ENCODE measurements around the gene ACAD10.

ACAD10 gene

GRCh38 chr12:111685322-111685810 is 487 bp upstream of the ACAD10 start:
- no peak for TF ChIP-seq Cebpa-rat (IDR thresholded peaks at IDR 0.05)
- peaks cover 30 to 37% (median 33%) of the 10 kb centered on the region in 11 experiments for H3K36me3 ChIP-seq
- H3K4me1 ChIP-seq, result peaks cover 22 to 27% (median 25%) of the 10 kb centered on the region in 10 experiments
- H3K9me3 ChIP-seq (replicated peaks in 1 of 11), result no peaks in the 10 kb centered on the region
- peak overlapping the region; percentile 84 to 98 (median 90) for H3K4me3 ChIP-seq
- H3K4me2 ChIP-seq, result peak overlapping the region; percentile 78 to 97 (median 93)
- no peaks in the 10 kb centered on the region for H3K27me3 ChIP-seq
- peak overlapping the region; percentile 94 to 98 (median 96) for H3K9ac ChIP-seq
- peak overlapping the region; percentile 88 to 94 (median 91) for H3K27ac ChIP-seq
- H4K20me1 ChIP-seq, result peaks cover 0 to 42% (median 30%) of the 10 kb centered on the region in 11 experiments; a peak in 19 of 22 replicates

DNA sequence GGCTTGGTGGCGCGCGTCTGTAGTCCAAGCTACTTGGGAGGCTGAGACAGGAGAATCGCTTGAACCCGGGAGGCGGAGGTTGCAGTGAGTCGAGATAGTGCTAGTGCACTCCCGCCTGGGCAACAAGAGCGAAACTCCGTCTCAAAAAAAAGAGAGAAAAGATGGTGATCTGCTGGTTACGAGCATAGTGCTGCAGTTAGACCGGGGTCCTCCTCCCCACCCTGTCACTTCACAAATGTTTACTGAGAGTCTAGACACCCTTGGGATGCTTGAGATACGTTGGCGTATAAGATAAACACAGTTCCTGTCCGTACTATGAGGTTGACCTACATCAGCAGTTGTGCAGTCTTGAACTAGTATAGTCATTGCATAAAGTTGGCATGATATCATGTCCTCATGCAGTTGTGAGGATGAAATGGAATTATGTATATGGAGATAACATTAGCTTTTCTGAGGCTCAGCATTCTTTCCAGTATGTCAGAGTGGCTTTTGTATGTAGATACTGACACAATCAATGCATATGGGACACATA is 787 bp downstream of the ACAD10 start:
- Histone ChIP-seq H3K9me3 (replicated peaks in 1 of 11) (no peaks in the 10 kb centered on the region), H3K27me3 (no peaks in the 10 kb centered on the region), H3K4me3 (peak overlapping the region; percentile 84 to 98 (median 90)), H3K4me2 (peak overlapping the region; percentile 80 to 97 (median 91)), H3K4me1 (peaks cover 22 to 27% (median 25%) of the 10 kb centered on the region in 10 experiments), H3K36me3 (peaks cover 17 to 35% (median 21%) of the 10 kb centered on the region in 11 experiments), H3K9ac (peak overlapping the region; percentile 94 to 98 (median 96)), H3K27ac (peak overlapping the region; percentile 88 to 94 (median 91)), H4K20me1 (peaks cover 0 to 37% (median 28%) of the 10 kb centered on the region in 11 experiments; a peak in 19 of 22 replicates)
- no peak for TF ChIP-seq Cebpa-rat (IDR thresholded peaks at IDR 0.05)

- Histone ChIP-seq H3K27me3 (no peaks in the 10 kb centered on the region), H3K9me3 (replicated peaks in 1 of 11) (no peaks in the 10 kb centered on the region), H3K4me1 (peaks cover 22 to 27% (median 25%) of the 10 kb centered on the region in 10 experiments), H3K36me3 (peaks cover 11 to 30% (median 16%) of the 10 kb centered on the region in 11 experiments), H3K27ac (no peak overlapping the region), H4K20me1 (peaks cover 0 to 33% (median 25%) of the 10 kb centered on the region in 11 experiments; a peak in 19 of 22 replicates), H3K4me3 (peak overlapping the region in 3 of 10 experiments; percentile 84 to 90 (median 88); a peak in 6 of 20 replicates), H3K4me2 (peak overlapping the region; percentile 80 to 97 (median 91); a peak in 19 of 22 replicates), H3K9ac (peak overlapping the region in 5 of 11 experiments; percentile 25 to 98 (median 94); a peak in 5 of 22 replicates)
- TF ChIP-seq Cebpa-rat (IDR thresholded peaks at IDR 0.05), result no peak
Measured at GRCh38 chr12:111687255-111687654, 1.4 kb downstream of the ACAD10 start.

- Histone ChIP-seq H3K36me3 (peaks cover 9 to 30% (median 16%) of the 10 kb centered on the region in 11 experiments), H3K4me2 (no peak overlapping the region), H4K20me1 (peaks cover 0 to 28% (median 20%) of the 10 kb centered on the region in 11 experiments; a peak in 18 of 22 replicates), H3K27me3 (no peaks in the 10 kb centered on the region), H3K4me1 (peaks cover 22 to 27% (median 25%) of the 10 kb centered on the region in 10 experiments), H3K9me3 (replicated peaks in 1 of 11) (no peaks in the 10 kb centered on the region), H3K4me3 (no peak overlapping the region), H3K9ac (no peak overlapping the region), H3K27ac (no peak overlapping the region)
- no peak for TF ChIP-seq Cebpa-rat (IDR thresholded peaks at IDR 0.05)
Measured at GRCh38 chr12:111687952-111688351, 2.1 kb downstream of the ACAD10 start.

DNA sequence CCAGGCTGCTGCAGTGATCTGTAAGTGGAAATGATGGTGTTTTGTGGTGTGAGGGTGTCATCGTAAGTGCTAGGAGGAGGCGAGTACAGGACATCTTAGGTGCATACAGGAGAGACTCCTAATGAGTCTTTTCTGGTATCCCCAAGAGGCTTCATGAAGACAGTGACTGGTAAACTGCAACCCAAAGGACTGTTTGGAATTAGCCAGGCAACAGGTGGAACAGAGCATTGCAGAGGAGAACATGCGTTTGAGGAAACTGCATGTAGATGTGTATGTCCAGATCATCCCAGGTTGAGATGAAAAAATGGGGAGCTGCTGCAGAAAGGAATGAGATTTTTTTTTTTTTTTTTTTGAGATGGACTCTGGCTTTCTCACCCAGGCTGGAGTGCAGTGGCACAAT is 5.4 kb downstream of the ACAD10 start:
- no peak for TF ChIP-seq Cebpa-rat (IDR thresholded peaks at IDR 0.05)
- Histone ChIP-seq H3K27me3 (no peaks in the 10 kb centered on the region), H3K4me3 (no peak overlapping the region), H3K27ac (no peak overlapping the region), H3K9me3 (replicated peaks in 1 of 11) (no peaks in the 10 kb centered on the region), H3K9ac (no peak overlapping the region), H3K4me2 (no peak overlapping the region), H3K36me3 (peaks cover 38 to 59% (median 41%) of the 10 kb centered on the region in 11 experiments), H3K4me1 (peaks cover 10 to 12% (median 11%) of the 10 kb centered on the region in 10 experiments), H4K20me1 (peaks cover 0 to 10% (median 0%) of the 10 kb centered on the region in 11 experiments; a peak in 2 of 22 replicates)

GRCh38 chr12:111692575-111693210 is 6.8 kb downstream of the ACAD10 start:
- no peaks in the 10 kb centered on the region for H3K27me3 ChIP-seq
- H4K20me1 ChIP-seq, result peaks cover 0 to 10% (median 0%) of the 10 kb centered on the region in 11 experiments; a peak in 2 of 22 replicates
- no peak overlapping the region for H3K27ac ChIP-seq
- H3K9me3 ChIP-seq (replicated peaks in 1 of 11), result no peaks in the 10 kb centered on the region
- no peak for TF ChIP-seq Cebpa-rat (IDR thresholded peaks at IDR 0.05)
- H3K4me3 ChIP-seq, result no peak overlapping the region
- H3K36me3 ChIP-seq, result peaks cover 49 to 73% (median 56%) of the 10 kb centered on the region in 11 experiments
- no peak overlapping the region for H3K4me2 ChIP-seq
- no peaks in the 10 kb centered on the region for H3K4me1 ChIP-seq
- no peak overlapping the region for H3K9ac ChIP-seq

GRCh38 chr12:111693818-111694217 is 8.0 kb downstream of the ACAD10 start:
- peak overlapping the region in 1 of 11 experiments; percentile 6; a peak in 1 of 22 replicates for H3K9ac ChIP-seq
- H4K20me1 ChIP-seq, result peaks cover 0 to 10% (median 0%) of the 10 kb centered on the region in 11 experiments; a peak in 2 of 22 replicates
- no peak for TF ChIP-seq Cebpa-rat (IDR thresholded peaks at IDR 0.05)
- no peak overlapping the region for H3K4me2 ChIP-seq
- peaks cover 60 to 84% (median 67%) of the 10 kb centered on the region in 11 experiments for H3K36me3 ChIP-seq
- no peaks in the 10 kb centered on the region for H3K4me1 ChIP-seq
- H3K27ac ChIP-seq, result no peak overlapping the region
- no peaks in the 10 kb centered on the region for H3K27me3 ChIP-seq
- no peaks in the 10 kb centered on the region for H3K9me3 ChIP-seq (replicated peaks in 1 of 11)
- H3K4me3 ChIP-seq, result no peak overlapping the region

DNA sequence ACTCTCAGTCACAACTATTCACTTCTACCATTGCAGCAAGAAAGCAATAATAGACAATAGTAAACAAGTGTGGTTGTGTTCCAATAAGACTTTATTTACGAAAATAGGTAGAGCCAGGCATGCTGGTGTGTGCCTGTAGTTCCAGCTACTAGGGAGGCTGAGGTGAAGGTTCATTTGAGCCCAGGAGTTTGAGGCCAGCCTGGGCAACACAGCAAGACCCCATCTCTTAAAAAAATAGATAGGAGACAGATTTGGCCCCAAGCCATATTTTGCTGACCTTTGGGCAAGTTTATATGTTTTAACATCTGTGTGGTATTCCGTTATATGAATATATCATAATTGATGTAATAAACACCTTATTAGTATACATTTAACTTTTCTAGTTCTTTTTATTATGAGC is 14.1 kb downstream of the ACAD10 start:
- no peak for TF ChIP-seq Cebpa-rat (IDR thresholded peaks at IDR 0.05)
- no peak overlapping the region for H3K4me2 ChIP-seq

GRCh38 chr12:111705672-111706071 is 19.8 kb downstream of the ACAD10 start:
- Histone ChIP-seq H3K36me3 (peaks cover 68 to 100% (median 86%) of the 10 kb centered on the region in 11 experiments), H3K9ac (0 out of 22 replicates have a peak overlapping the region, but pooled peaks of 1 of the 11 experiments have one; percentile 4), H3K9me3 (replicated peaks in 1 of 11) (peaks cover 0 to 9% (median 0%) of the 10 kb centered on the region in 11 experiments; a peak in 2 of 22 replicates), H3K4me1 (peaks cover 7 to 14% (median 10%) of the 10 kb centered on the region in 10 experiments; a peak in 18 of 20 replicates), H3K4me3 (no peak overlapping the region), H3K27me3 (no peaks in the 10 kb centered on the region), H3K4me2 (peak overlapping the region in 10 of 11 experiments; percentile 6 to 52 (median 26); a peak in 16 of 22 replicates), H4K20me1 (peaks cover 0 to 2% (median 0%) of the 10 kb centered on the region in 11 experiments; a peak in 2 of 22 replicates), H3K27ac (peak overlapping the region in 2 of 11 experiments; percentile 15 to 18; a peak in 2 of 22 replicates)
- TF ChIP-seq Cebpa-rat (IDR thresholded peaks at IDR 0.05), result peak in 1 of 11 experiments; percentile 36; a peak in 1 of 22 replicates

More for the DNA sequence above, 14.1 kb downstream of the ACAD10 start:
- H4K20me1 ChIP-seq, result no peaks in the 10 kb centered on the region
- peaks cover 0 to 3% (median 0%) of the 10 kb centered on the region in 10 experiments; a peak in 2 of 20 replicates for H3K4me1 ChIP-seq
- no peak overlapping the region for H3K9ac ChIP-seq
- peaks cover 0 to 9% (median 0%) of the 10 kb centered on the region in 11 experiments; a peak in 2 of 22 replicates for H3K9me3 ChIP-seq (replicated peaks in 1 of 11)
- H3K27ac ChIP-seq, result no peak overlapping the region
- no peaks in the 10 kb centered on the region for H3K27me3 ChIP-seq
- peaks cover 81 to 100% (median 88%) of the 10 kb centered on the region in 11 experiments for H3K36me3 ChIP-seq
- H3K4me3 ChIP-seq, result no peak overlapping the region

Measured in BLaER1 treated with 17β-estradiol and CSF1 and Interleukin-3, amounts not matched to agents 10 nM and 100 nM (cell line).